ENCODE measurements around the gene TMEM53.

DNA sequence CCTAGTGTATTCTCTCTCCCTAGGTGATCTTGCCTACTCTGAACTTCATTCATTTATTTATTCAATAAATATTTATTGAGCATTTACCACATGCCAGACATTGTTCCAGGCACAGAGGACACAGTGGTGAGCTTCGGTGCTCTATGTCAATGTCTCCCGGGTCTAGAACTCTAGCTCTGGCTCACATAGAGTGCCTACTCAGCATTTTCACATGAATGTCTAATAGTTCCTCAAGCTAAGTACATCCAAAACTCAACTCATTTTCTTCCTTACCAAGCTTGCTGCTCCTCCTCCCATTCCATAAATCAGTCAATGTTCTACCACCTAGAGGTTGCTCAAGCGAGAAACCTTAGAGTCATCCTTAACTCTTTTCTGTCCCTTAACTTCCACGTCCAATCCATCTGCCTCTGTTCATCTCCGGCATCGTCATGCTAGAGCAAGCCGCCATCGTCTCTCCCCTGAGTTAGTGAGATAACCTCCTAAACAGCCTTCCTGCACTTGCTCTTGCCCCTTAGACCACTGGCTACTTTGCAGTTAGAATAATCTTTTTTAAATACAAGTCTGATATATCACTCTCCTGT, 67.5 kb downstream of the TMEM53 start:
- TF ChIP-seq CTCF (IDR thresholded peaks at IDR 0.05) (no peak), POLR2AphosphoS5 (IDR thresholded peaks at IDR 0.05) (no peak)

Data from stomach (tissue), 4 donors.